HepG2 (cell line): ENCODE results near the gene TMEM266. TPM values are rescaled to one million over a fixed set of nuclear protein-coding genes. Genes with fewer than 3 reads are reported as not detected.

Experiments used
- ATAC-seq: fragments of 200-7000 bp; cut with Tn5 transposase; 3 replicates; pipeline ENCODE4 v1.9.1; 2020; ENCODE audit warnings: mild to moderate bottlenecking, moderate library complexity
- BruUV-seq: library from RNA; stranded (reverse); fragments of 400-500 nt; replicated peaks from 2 replicates; lab custom pipeline; 2021; lab: Mats Ljungman, UMichigan
- CTCF ChIA-PET: fragments of 300-600 bp; formaldehyde crosslinking; extraction: SDS; loops from one replicate; lab custom pipeline; 2021; ENCODE audit warnings: low total read pairs, inconsistent platforms, low intra/inter-chr PET ratio; lab: Yijun Ruan, JAX
- POLR2A ChIA-PET: fragments of 350-600 bp; sonication (Branson Sonifier 250); formaldehyde crosslinking; loops from one replicate; lab custom pipeline; 2020; ENCODE audit warnings: antibody characterized with exemption, inconsistent platforms; lab: Yijun Ruan, JAX
- DNase-seq: peaks from one replicate; pipeline ENCODE4 v3.0.0-alpha.2; 2015; ENCODE audit warnings: low spot score
- FAIRE-seq: peaks from 3 replicates; lab custom pipeline; 2011; peaks lifted over from hg19 to GRCh38; lab: Jason Lieb, UNC
- H2AFZ ChIP-seq: one replicate; pipeline ENCODE4 v1.6.1; 2011; ENCODE audit warnings: low read length, inconsistent platforms
- H3K27ac ChIP-seq: fragments of 300-600 bp; 3 replicates; pipeline ENCODE4 v1.8.0; 2011; ENCODE audit warnings: mixed run types, mild to moderate bottlenecking, mixed read lengths, low read length, inconsistent platforms; ENCODE audit not compliant: insufficient read depth; ENCODE audit errors: extremely low read length
- H3K27me3 ChIP-seq, 2 experiments: fragments of 200-600 bp in 1 of 2; 2 replicates in 1 of 2; 3 replicates in 1 of 2; pipeline versions ENCODE4 v1.6.0 to v1.8.0; 2011; ENCODE audit warnings: low read length in 2 of 2, mild to moderate bottlenecking in 2 of 2, moderate library complexity in 2 of 2, inconsistent platforms in 1 of 2; ENCODE audit not compliant: insufficient read depth in 2 of 2, control insufficient read depth in 1 of 2
- H3K36me3 ChIP-seq, 2 experiments: fragments of 200-600 bp in 1 of 2; replicated peaks in 1 of 2; 2 replicates in 1 of 2; 3 replicates in 1 of 2; pipeline versions ENCODE4 v1.5.1 to v1.8.0; 2011; ENCODE audit warnings: low read length in 2 of 2, inconsistent platforms in 1 of 2; ENCODE audit not compliant: insufficient read depth in 2 of 2, control insufficient read depth in 1 of 2
- H3K4me1 ChIP-seq: 2 replicates; pipeline ENCODE4 v1.5.1; 2012; ENCODE audit warnings: low read length, inconsistent platforms; ENCODE audit not compliant: insufficient read depth
- H3K4me2 ChIP-seq: 2 replicates; pipeline ENCODE4 v1.6.0; 2011; ENCODE audit warnings: low read depth, low read length, inconsistent platforms
- H3K4me3 ChIP-seq, 3 experiments: fragments of 200-600 bp in 1 of 3; sonication (generic), shearing (Covaris generic) in 1 of 3; replicated peaks in 1 of 3; 2 replicates each; pipeline ENCODE4 v1.5.1; 2011 to 2016; ENCODE audit warnings: low read length in 3 of 3, inconsistent platforms in 2 of 3, low read depth in 2 of 3, mild to moderate bottlenecking in 2 of 3, control low read depth in 1 of 3, mixed read lengths in 1 of 3; ENCODE audit not compliant: insufficient read depth in 1 of 3
- H3K79me2 ChIP-seq: one replicate; pipeline ENCODE4 v1.6.1; 2011; ENCODE audit warnings: low read length, inconsistent platforms; ENCODE audit not compliant: insufficient read depth
- H3K9ac ChIP-seq: 2 replicates; pipeline ENCODE4 v1.6.0; 2011; ENCODE audit warnings: mild to moderate bottlenecking, low read depth, low read length, inconsistent platforms; ENCODE audit not compliant: insufficient read depth
- H3K9me3 ChIP-seq: 2 replicates; pipeline ENCODE4 v1.5.1; 2012; ENCODE audit warnings: mild to moderate bottlenecking, low read length
- H4K20me1 ChIP-seq: 2 replicates; pipeline ENCODE4 v1.6.0; 2011; ENCODE audit warnings: inconsistent platforms, mild to moderate bottlenecking, low read length, moderate library complexity; ENCODE audit not compliant: insufficient read depth
- ARID3A ChIP-seq: IDR thresholded peaks from 2 replicates; pipeline ENCODE4 v1.6.1; 2012; ENCODE audit warnings: low read depth, low read length, improper control_type of control experiment
- CBFB ChIP-seq: sonication (generic); formaldehyde crosslinking; IDR thresholded peaks from 2 replicates; pipeline ENCODE4 v1.4.0; 2020; ENCODE audit warnings: missing genetic modification reagents
- HCFC1 ChIP-seq: fragments of 150-350 bp; IDR thresholded peaks from 2 replicates; pipeline ENCODE4 v1.6.1; 2014; ENCODE audit warnings: low read depth, low read length
- MBD4 ChIP-seq: IDR thresholded peaks from 2 replicates; pipeline ENCODE4 v1.6.1; 2012; ENCODE audit warnings: low read length, inconsistent platforms, borderline replicate concordance
- PAF1 ChIP-seq: IDR thresholded peaks from 2 replicates; pipeline ENCODE4 v1.6.1; 2016; ENCODE audit warnings: missing genetic modification reagents, missing compliant biosample characterization
- TOE1 ChIP-seq: sonication (generic); formaldehyde crosslinking; IDR thresholded peaks from 2 replicates; pipeline ENCODE4 v1.4.0; 2020; ENCODE audit warnings: mild to moderate bottlenecking, missing genetic modification reagents
- ZNF547 ChIP-seq: sonication (generic); formaldehyde crosslinking; IDR thresholded peaks from 2 replicates; pipeline ENCODE4 v1.5.1; 2020; ENCODE audit warnings: mild to moderate bottlenecking, missing genetic modification reagents
- ZNF556 ChIP-seq: sonication (generic); formaldehyde crosslinking; IDR thresholded peaks from 2 replicates; pipeline ENCODE4 v1.4.0; 2020; ENCODE audit warnings: mild to moderate bottlenecking, missing genetic modification reagents, borderline replicate concordance
- ZNF678 ChIP-seq: sonication (generic); formaldehyde crosslinking; IDR thresholded peaks from 2 replicates; pipeline ENCODE4 v1.4.0; 2020; ENCODE audit warnings: mild to moderate bottlenecking, missing genetic modification reagents
- WGBS: methylation state at CpG from one replicate; pipeline ENCODE4 v1.1.6; 2017; ENCODE audit warnings: low lambda C conversion rate; 5-methylcytosine and 5-hydroxymethylcytosine counted together
- in situ Hi-C: cut with HindIII; loops from 2 replicates; pipeline ENCODE4 v1.10.0; 2017; ENCODE audit warnings: low pct_unique_long_range_greater_than_20kb; ENCODE audit not compliant: extremely low pct_ligation_motif_present
- intact Hi-C: fragments of 100-400 bp; cut with micrococcal nuclease; formaldehyde crosslinking; loops from one replicate; pipeline ENCODE4 v1.10.0; 2022; ENCODE audit not compliant: unreplicated experiment
- polyA plus RNA-seq, 8 experiments: library from polyadenylated mRNA; depleted of rRNA in 3 of 8; stranded (reverse) in 7 of 8; unstranded in 1 of 8; fragments of >200 nt; fragmentation: Illumina TruSeq in 4 of 8; extraction: Trizol in 4 of 8; gene quantifications; 2 replicates each; pipeline versions ENCODE4 v1.2.1 to v1.2.3, GENCODE V29; 2011 to 2016; ENCODE audit warnings: low read depth in 4 of 8, missing spikeins in 1 of 8, mixed read lengths in 1 of 8; ENCODE audit not compliant: insufficient read depth in 1 of 8
- total RNA-seq, 5 experiments: library from RNA; depleted of rRNA; stranded (reverse); fragments of >200 nt; fragmentation: Illumina TruSeq; extraction: Trizol; gene quantifications; 2 replicates each; pipeline ENCODE4 v1.2.3, GENCODE V29; 2016; ENCODE audit warnings: low read depth in 1 of 5
- TF ChIP-seq, protein P1 (sequence below): sonication (generic); formaldehyde crosslinking; IDR thresholded peaks from 2 replicates; pipeline ENCODE4 v1.9.0; 2021; ENCODE audit warnings: mild to moderate bottlenecking, missing genetic modification reagents
- TF ChIP-seq, protein P2 (sequence below): sonication (generic); formaldehyde crosslinking; IDR thresholded peaks from 2 replicates; pipeline ENCODE4 v1.8.0; 2023; ENCODE audit warnings: mild to moderate bottlenecking, missing genetic modification reagents

Gene TMEM266
- total and polyA plus RNA-seq, 2 of the 13 experiments (the other 11 are each of a cell fraction or from before 2014, with no cell fraction given) = 0.04 TPM; not detected in 1

GRCh38 chr15:76138436-76138835 lies 78.7 kb downstream of the TMEM266 start:
- FAIRE-seq (no peak), DNase-seq (no peak), ATAC-seq (no peak)
- Histone ChIP-seq H3K36me3 (no peaks in the 10 kb centered on the region), H4K20me1 (no peaks in the 10 kb centered on the region), H2AFZ (no peak overlapping the region), H3K4me3 (no peak overlapping the region), H3K9ac (no peak overlapping the region), H3K9me3 (no peaks in the 10 kb centered on the region), H3K4me1 (no peaks in the 10 kb centered on the region), H3K27ac (no peak overlapping the region), H3K27me3 (peaks cover 1 to 14% of the 10 kb centered on the region in 2 experiments; a peak in 3 of 5 replicates), H3K79me2 (no peaks in the 10 kb centered on the region), H3K4me2 (no peak overlapping the region)
- 3% methylated on average over 5 of the region's 5 CpGs for WGBS
- BruUV-seq = no TSS peak
- ChIA-PET CTCF (interaction anchor here (5.3 kb wide), 1 partner anchor 81 kb away, joined by 71 read pairs; the partner anchor contains the start of gene TMEM266), POLR2A (no interaction called here)
- in situ Hi-C loops = loop anchor here (5.0 kb wide), 1 partner anchor 81 kb away; the partner anchor contains the start of gene TMEM266
- intact Hi-C loops = no loop called here
- TF ChIP-seq ARID3A (no peak), PAF1 (CRISPR knock-in tag) (no peak), ZNF556 (CRISPR knock-in tag) (no peak), ZNF547 (CRISPR knock-in tag) (no peak), HCFC1 (no peak), TOE1 (CRISPR knock-in tag) (no peak), MBD4 (no peak), ZNF678 (no peak), CBFB (CRISPR knock-in tag) (no peak)
- TF ChIP-seq, protein P1, sequence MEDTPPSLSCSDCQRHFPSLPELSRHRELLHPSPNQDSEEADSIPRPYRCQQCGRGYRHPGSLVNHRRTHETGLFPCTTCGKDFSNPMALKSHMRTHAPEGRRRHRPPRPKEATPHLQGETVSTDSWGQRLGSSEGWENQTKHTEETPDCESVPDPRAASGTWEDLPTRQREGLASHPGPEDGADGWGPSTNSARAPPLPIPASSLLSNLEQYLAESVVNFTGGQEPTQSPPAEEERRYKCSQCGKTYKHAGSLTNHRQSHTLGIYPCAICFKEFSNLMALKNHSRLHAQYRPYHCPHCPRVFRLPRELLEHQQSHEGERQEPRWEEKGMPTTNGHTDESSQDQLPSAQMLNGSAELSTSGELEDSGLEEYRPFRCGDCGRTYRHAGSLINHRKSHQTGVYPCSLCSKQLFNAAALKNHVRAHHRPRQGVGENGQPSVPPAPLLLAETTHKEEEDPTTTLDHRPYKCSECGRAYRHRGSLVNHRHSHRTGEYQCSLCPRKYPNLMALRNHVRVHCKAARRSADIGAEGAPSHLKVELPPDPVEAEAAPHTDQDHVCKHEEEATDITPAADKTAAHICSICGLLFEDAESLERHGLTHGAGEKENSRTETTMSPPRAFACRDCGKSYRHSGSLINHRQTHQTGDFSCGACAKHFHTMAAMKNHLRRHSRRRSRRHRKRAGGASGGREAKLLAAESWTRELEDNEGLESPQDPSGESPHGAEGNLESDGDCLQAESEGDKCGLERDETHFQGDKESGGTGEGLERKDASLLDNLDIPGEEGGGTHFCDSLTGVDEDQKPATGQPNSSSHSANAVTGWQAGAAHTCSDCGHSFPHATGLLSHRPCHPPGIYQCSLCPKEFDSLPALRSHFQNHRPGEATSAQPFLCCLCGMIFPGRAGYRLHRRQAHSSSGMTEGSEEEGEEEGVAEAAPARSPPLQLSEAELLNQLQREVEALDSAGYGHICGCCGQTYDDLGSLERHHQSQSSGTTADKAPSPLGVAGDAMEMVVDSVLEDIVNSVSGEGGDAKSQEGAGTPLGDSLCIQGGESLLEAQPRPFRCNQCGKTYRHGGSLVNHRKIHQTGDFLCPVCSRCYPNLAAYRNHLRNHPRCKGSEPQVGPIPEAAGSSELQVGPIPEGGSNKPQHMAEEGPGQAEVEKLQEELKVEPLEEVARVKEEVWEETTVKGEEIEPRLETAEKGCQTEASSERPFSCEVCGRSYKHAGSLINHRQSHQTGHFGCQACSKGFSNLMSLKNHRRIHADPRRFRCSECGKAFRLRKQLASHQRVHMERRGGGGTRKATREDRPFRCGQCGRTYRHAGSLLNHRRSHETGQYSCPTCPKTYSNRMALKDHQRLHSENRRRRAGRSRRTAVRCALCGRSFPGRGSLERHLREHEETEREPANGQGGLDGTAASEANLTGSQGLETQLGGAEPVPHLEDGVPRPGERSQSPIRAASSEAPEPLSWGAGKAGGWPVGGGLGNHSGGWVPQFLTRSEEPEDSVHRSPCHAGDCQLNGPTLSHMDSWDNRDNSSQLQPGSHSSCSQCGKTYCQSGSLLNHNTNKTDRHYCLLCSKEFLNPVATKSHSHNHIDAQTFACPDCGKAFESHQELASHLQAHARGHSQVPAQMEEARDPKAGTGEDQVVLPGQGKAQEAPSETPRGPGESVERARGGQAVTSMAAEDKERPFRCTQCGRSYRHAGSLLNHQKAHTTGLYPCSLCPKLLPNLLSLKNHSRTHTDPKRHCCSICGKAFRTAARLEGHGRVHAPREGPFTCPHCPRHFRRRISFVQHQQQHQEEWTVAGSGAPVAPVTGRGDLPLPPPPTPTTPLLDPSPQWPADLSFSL = no peak
- TF ChIP-seq, protein P2, sequence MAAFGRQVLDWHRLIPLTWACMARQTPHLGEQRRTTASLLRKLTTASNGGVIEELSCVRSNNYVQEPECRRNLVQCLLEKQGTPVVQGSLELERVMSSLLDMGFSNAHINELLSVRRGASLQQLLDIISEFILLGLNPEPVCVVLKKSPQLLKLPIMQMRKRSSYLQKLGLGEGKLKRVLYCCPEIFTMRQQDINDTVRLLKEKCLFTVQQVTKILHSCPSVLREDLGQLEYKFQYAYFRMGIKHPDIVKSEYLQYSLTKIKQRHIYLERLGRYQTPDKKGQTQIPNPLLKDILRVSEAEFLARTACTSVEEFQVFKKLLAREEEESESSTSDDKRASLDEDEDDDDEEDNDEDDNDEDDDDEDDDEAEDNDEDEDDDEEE (CRISPR knock-in tag) = no peak
